HG02623 (cell line): ENCODE measurements around the gene HMGCR.
A peak's percentile ranks its signal among the peaks of the same experiment; 100 is the strongest.

ENCODE experiments used
- ATAC-seq: cut with Tn5 transposase; IDR thresholded peaks from one replicate; pipeline ENCODE4 v1.9.1; 2021; ENCODE audit warnings: moderate library complexity; ENCODE audit not compliant: unreplicated experiment

HMGCR gene

DNA sequence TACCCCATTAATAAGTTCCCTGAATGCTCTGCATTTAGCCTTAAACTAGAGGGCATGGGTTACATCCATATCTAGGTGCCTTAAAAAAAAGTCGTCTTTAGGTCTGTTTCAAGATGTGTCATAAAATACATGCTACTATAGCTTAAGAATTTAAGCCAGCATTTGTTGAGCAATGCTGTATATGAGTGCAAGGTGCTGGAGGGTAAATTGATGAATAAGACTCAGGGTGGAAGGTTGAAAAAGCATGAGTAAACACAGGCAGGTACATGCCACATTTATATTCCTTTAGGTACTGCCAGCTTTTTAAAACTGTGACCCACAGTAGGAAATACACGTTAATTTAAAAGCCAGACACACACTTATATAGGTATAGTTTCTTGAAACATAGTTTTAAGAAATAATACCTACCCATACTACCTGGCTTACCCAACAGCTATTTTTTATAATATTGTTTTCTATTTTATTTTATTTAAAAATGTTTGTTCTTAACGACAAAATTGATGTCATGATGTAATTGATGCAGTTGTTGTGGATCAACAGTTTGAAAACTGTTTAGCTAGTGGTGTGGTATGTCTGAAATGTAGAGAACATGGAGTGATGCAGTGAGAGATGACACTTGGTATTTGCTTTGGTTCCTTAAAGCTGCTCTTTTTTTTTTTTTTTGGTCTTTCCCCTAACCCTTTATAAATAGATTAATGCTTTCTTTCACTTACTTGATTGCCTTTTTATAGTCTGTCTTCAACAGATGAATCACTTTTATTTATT, 3.9 kb downstream of the HMGCR start:
- ATAC-seq = no peak

DNA sequence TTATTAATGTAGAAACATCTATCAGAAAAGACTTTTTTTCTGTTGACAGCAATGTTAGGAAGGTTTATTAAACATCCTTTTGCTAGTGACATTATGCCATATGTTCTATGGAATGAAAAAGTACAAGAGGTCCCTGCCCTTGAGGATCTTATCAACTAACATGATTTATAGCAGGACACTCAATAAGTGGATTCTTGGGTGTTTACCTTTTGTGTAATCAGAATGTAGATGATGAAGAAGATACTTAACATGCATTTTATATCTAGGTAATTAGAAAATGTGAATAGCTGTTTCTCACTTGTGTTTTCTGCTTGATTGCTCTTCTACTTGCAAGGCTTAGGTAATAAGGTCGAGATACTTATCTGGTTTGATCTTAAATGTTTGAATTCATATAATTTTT, 4.9 kb downstream of the HMGCR start:
- no peak for ATAC-seq

DNA sequence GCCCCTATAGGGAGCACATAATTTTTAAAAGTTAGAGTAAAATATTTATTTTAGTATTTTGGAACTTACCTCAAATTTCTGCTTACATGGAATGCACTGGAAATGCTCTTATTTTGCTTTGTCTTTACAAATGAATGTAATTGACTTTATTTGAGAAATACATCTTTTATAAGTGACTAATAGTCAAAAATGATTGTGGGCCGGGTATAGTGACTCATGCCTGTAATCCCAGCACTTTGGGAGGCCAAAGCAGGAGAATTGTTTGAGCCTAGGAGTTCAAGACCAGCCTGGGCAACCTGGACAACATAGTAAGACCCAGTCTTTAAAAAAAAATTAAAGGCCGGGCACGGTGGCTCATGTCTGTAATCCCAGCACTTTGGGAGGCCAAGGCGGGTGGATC, 5.8 kb downstream of the HMGCR start:
- ATAC-seq = no peak

DNA sequence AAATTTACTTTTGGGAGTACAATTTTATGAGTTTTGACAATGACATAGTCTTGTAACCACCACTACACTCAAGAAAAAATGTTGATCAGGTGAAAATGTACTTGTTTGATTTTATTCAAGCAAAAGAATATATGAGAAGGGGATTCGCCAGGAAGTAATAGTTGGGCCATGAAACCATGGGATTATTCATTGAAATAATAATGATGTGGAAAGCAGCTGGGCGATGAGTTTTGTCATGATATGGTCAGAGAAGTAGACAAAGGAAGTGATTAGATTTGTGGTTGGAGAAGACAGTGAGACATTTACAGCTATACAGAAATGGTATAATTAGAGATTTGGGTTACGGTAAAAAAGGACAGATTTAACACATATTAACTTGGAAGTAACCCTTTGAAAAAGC, 11.2 kb downstream of the HMGCR start:
- ATAC-seq = no peak

DNA sequence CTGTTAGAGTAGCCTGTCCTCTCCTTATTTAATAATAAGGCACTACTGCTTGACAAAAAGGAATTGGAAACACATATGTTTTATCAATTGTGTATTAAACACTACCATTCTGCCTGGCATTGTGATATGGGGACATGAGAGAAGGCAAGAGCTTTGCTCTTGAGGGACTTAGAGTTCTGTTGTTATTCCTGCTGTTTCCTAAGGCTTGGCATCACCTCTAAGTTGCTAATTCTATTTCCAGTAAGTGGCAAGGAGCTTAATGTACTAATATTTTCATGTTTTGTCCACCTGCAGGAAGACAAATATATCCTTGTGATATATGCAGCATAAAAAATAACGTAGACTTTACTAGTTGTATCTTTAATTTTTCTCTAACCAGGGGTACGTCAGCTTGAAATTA, 12.6 kb downstream of the HMGCR start:
- ATAC-seq = no peak

DNA sequence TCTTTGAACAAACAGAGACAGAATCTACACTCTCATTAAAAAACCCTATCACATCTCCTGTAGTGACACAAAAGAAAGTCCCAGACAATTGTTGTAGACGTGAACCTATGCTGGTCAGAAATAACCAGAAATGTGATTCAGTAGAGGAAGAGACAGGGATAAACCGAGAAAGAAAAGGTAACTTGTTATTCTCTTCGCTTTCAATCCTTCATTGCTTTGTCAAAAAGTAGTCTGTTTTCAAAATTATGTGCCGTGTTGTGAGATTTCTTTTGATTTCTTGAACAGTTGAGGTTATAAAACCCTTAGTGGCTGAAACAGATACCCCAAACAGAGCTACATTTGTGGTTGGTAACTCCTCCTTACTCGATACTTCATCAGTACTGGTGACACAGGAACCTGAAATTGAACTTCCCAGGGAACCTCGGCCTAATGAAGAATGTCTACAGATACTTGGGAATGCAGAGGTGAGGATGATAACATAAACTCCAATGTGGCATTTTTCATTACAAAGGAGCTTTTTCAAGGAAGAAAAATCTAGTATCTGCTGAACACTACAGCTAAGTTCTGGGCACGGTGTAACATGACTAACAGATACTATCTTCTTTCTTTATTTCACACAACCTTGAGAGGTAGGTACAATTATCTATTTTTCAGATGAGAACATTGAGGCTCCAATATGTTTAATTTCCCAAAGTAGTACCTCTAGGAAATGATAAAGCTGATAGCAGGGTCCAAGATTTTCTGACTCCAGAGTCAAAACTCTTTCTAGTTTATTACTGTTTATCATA, 14.3 kb downstream of the HMGCR start:
- no peak for ATAC-seq

DNA sequence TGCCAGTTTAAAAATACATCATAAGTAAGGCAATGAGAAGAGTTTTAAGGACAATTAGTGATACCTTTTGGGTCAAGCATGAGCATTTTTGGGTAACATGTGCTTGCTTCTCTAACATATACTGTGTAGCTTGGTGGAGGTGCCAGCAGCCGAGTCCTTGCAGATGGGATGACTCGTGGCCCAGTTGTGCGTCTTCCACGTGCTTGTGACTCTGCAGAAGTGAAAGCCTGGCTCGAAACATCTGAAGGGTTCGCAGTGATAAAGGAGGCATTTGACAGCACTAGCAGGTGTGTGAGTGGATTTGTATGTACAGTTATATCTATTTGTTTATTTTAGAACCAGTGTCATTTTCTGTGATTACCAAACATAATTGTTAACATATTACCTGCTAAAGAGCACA, 18.2 kb downstream of the HMGCR start:
- no peak for ATAC-seq

DNA sequence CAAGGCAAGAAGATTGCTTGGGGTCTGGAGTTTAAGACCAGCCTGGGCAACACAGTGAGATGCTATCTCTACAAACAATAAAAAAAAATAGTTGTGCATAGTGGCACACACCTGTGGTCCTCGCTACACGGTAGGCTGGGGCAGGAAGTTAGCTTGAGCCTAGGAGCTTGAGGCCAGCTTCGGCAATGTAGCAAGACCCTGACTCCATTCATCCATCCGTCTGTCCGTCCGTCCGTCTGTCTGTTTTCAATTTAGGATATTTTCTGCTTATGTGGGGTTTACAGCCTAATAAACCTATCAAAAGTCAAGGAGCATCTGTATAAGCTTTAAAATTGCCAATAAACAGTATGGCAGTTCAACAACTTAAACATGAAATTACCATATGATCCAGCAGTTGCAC, 19.7 kb downstream of the HMGCR start:
- no peak for ATAC-seq

DNA sequence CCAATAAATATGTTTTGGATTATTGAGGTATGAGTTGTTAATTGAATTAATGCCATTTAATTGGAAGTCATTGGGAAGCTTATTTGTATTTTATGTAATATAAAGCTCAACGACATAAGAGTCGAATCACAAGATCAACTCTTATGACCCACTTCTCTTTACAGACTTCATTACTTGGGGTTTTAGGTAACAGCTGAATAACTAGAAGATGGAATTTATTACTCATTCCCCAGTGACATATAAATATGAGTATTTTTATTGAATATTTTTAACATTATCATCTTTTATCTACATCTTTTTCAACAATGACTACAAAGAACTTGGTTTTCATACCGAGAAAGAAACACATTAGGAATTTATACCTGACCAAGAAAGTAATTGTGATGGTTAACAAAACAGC, 21.1 kb downstream of the HMGCR start:
- ATAC-seq = no peak

DNA sequence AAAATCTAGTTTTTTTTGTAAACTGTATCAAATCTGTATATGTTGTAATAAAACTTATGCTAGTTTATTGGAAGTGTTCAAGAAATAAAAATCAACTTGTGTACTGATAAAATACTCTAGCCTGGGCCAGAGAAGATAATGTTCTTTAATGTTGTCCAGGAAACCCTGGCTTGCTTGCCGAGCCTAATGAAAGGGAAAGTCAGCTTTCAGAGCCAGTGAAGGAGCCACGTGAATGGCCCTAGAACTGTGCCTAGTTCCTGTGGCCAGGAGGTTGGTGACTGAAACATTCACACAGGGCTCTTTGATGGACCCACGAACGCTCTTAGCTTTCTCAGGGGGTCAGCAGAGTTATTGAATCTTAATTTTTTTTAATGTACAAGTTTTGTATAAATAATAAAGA, 24.3 kb downstream of the HMGCR start:
- ATAC-seq = no peak

DNA sequence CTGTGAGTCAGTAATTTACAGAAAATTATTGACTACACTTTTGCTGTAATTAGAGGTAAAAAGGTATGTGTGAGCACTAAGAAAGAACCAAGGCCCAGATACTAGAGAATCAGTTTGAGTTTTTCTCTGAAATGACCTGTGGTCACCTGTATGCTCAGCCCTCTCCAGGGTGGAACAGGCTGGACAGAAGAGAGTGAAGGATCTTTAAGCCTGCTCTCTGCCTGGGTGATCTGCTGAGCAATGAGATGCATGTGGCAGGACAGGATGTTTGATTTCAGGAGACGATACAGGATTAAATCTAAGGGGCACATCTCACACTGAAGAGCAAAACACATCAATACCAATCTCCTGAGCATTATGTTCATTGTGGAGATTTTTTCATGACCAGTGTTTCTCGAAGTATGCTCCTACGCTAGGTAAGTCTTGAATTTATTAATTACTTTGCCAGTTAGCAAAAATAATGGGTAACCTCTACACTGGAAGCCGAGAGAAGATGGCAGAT, 25.5 kb downstream of the HMGCR start:
- no peak for ATAC-seq

DNA sequence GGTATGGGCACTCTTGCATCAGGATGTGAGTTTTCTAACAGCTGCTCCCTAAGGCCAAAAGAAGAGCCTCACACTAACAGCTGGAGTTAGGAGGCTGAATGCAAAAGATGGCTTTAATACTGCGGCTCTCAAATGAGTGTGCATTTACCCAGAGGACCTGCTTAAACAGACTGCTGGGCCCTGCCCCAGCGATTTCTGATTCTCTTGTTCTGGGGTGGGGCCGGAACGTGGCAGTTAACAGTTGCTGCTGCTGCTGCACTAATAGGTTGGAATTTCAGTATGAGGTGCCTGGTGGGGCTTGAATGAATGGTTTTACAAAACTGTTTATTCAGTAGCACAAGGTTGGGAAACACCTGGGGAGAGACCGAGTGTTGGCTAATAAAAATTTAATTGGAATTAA, 26.1 kb downstream of the HMGCR start:
- no peak for ATAC-seq

DNA sequence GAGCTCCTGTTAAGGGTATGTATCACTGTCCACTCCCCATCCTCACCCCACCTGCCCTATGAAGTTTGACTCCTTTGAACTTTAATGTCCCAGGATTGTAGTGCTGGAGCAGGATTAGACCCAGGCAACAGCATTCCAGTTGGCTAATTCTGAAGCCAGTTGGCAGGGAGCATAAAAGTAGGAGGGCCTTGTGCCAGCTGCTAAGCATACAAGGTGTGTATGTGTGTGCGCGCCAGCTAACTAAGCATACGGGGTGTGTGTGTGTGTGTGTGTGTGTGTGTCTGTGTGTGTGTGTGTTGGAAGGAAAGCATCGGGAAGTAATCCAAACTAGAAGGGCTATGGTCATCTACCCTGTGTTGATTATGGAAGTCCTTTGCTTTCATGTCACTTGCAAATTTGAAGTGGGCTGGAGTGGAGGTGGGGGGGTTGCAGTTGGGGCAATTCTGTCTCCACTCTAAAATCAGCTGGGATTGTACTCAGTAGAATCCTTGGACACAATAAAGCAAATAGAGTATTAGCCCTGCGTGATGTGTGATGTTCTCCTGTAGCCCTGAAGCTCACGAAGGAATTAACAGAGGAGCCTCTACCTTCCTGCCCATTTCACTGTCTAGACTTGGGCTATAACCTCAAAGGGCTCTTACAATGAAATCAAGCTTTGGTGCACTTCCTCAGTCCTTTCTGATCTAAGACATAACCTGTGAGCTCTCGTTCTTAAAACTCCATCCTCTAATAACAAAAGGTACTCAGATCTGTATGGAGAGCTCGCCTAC, 26.9 kb downstream of the HMGCR start:
- no peak for ATAC-seq

DNA sequence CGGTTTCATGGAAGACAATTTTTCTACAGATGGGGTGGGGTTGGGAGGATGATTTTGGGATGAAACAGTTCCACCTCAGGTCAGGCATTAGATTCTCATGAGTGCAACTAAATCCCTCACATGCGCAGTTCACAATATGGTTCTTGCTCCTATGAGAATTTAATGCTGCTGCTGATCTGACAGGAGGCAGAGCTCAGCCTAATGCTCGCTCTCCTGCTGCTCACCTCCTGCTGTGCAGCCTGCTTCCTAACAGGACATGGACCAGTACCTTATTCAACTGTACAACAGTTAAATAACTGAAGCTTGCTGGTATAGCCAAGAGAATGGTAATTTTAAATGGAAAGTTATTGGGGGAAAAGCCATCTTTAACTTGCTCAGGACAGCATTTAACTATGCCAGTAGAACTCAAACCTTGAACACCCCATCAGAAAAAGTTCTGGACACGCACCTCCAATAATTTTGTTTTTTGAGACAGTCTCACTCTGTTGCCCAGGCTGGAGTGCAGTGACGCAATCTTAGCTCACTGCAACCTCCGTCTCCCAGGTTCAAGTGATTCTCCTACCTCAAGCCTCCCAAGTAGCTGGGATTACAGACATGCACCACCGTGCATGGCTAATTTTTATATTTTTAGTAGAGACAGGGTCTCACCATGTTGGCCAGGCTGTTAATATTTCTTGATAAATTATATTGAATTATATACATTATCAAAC, 27.7 kb downstream of the HMGCR start:
- no peak for ATAC-seq

DNA sequence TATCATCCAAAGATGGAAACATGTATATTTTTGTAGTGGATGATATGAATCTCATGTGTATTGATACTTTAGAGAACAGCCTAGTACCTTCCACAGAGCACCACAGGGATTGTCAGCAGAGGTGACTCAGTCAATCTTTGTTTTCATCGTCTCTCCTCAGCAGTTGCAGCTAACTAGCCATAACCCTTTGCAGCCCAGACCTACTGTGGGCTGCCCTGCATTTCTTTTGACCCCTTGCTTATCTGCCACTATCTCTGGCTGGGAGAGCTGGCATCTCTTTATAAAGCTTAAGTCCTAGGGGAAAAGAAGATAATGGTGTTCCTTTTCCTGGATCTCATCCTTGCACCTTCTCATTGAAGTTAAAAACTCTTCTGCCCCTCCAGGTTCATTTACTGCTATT, 28.7 kb downstream of the HMGCR start:
- no peak for ATAC-seq

DNA sequence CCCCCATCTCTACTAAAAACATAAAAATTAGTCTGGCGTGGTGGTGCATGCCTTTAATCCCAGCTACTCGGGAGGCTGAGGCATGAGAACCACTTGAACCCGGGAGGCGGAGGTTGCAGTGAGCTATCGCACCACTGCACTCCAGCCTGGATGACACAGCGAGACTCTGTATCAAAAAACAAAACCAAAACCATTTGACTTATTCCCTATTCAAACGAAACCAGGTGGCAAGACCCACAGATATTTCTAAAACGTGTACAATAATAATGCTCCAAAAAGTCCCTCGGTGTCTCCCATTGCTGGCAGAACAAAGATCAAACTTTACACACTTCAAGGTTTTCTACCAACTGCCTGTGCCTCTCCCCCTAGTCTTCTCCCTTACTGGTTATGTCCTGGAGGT, 29.8 kb downstream of the HMGCR start:
- ATAC-seq = peak; percentile 79

DNA sequence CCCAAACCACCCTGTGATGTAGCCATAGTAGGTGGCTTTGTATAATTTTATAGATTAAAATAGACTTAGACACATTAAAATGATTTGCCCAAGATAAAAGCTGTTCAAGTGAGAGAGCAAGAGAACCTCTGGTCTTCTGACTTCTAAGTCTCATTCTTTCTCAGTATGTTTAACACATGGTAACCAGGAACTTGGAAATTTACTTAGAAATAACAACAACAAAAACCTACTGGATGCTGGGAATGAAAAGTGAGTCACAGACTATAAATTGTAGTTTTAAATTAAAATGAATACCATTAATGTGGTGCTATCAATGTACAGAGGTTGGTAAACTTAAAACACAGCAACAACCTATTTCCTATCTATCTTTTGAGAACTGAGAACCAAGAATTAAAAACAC, 30.4 kb downstream of the HMGCR start:
- no peak for ATAC-seq

DNA sequence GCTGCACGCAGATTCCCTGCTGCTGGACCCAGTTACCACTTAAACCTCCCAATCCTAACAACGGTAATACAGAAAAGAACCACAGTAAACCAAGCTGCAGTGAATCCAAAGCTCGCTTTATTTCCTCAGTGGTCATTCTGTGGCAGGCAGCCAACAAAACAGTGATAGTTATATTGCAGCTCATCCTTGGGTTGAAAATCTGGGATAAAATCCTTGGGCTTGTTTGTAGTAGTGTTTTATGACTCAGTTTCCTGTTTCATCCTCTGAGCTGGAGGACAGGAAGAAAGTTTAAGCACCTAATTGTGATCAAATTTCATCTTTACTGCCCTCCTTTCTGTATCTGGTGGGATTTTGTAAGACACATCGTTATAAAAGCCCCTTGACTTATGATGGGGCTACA, 31.4 kb downstream of the HMGCR start:
- no peak for ATAC-seq

DNA sequence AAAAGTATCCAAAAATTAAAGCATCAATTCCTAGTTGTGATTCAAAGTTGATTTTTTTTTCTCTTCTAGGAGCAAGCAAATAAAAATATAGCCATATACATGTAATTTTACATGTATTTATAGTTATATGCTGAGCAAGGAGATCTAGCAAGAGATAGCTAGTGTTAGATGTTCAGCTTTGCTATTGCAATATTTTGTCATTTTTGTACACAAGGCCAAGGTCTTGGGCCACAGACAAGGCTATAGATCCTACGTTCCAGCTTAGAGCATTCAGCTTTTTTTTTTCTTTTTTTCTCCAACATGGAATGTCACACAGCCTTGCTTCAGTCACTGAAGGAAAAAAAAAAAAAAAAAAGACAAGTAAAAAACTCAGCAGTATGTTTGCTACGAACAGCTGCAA, 36.8 kb downstream of the HMGCR start:
- ATAC-seq = no peak

DNA sequence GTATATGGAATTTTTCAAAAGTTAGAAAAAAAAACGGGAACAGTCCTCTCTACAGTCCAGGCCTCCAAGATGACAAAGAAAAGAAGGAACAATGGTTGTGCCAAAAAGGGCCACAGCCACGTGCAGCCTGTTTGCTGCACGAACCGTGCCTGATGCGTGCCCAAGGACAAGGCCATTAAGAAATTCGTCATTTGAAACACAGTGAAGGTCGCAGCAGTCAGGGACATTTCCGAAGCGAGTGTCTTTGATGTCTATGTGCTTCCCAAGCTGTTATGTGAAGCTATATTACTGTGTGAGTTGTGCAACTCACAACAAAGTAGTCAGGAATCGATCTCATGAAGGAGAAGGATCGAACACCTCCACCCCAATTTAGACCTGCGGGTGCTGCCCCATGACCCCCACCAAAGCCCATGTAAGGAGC, 37.4 kb downstream of the HMGCR start:
- ATAC-seq = no peak

DNA sequence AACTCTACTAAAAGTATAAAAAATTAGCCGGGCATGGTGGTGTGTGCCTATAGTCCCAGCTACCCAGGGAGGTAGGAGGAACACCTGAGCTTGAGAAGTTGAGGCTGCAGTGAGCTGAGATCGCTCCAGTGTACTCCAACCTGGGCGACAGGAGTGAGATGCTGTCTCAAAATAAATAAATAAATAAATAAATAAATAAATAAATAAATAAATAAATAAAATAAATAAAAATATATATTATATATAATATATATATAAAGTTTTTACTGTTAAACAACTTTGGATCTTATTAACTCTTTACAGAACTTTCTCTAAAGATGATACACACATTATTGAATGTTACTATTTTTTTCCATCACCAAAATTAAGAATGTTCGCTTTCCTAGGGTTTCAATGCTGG, 38.4 kb downstream of the HMGCR start:
- ATAC-seq = no peak
